ENCODE data around the gene PRSS33.

Gene PRSS33

GRCh38 chr16:2752850-2753732 lies 34.3 kb downstream of the PRSS33 start:
- peak overlapping the region; percentile 72 for H3K4me3 ChIP-seq (ENCODE audit: low read depth, low read length)
- DNase-seq (ENCODE audit: low read depth) = peak; percentile 25
- no peak for TF ChIP-seq CTCF (IDR thresholded peaks at IDR 0.05; ENCODE audit: low read depth, low read length, missing control alignments)

GRCh38 chr16:2752035-2752849 lies 35.1 kb downstream of the PRSS33 start, which contains the start of gene SRRM2:
TSS of gene SRRM2 (plus strand) at chr16:2752638. CDS start at chr16:2756365, 3,727 bp downstream.
- DNase-seq (ENCODE audit: low read depth) = peak; percentile 88

GRCh38 chr16:2751577-2752034 lies 35.8 kb downstream of the PRSS33 start:
- peak; percentile 56 for DNase-seq (ENCODE audit: low read depth)
- peak overlapping the region; percentile 72 for H3K4me3 ChIP-seq (ENCODE audit: low read depth, low read length)
- TF ChIP-seq CTCF (IDR thresholded peaks at IDR 0.05; ENCODE audit: low read depth, low read length, missing control alignments) = no peak

More at GRCh38 chr16:2752035-2752849, 35.1 kb downstream of the PRSS33 start, which contains the start of gene SRRM2:
- no peak for TF ChIP-seq CTCF (IDR thresholded peaks at IDR 0.05; ENCODE audit: low read depth, low read length, missing control alignments)
- H3K4me3 ChIP-seq (ENCODE audit: low read depth, low read length) = peak within 1 kb of the TSS; percentile 72

GRCh38 chr16:2749936-2750335 lies 37.4 kb downstream of the PRSS33 start:
- TF ChIP-seq CTCF (IDR thresholded peaks at IDR 0.05; ENCODE audit: low read depth, low read length, missing control alignments) = no peak
- H3K4me3 ChIP-seq (ENCODE audit: low read depth, low read length) = no peak overlapping the region
- no peak for DNase-seq (ENCODE audit: low read depth)

GRCh38 chr16:2749476-2749875 lies 37.9 kb downstream of the PRSS33 start:
- no peak for TF ChIP-seq CTCF (IDR thresholded peaks at IDR 0.05; ENCODE audit: low read depth, low read length, missing control alignments)
- no peak overlapping the region for H3K4me3 ChIP-seq (ENCODE audit: low read depth, low read length)
- no peak for DNase-seq (ENCODE audit: low read depth)

GRCh38 chr16:2748757-2749455 lies 38.5 kb downstream of the PRSS33 start:
- H3K4me3 ChIP-seq (ENCODE audit: low read depth, low read length) = no peak overlapping the region
- DNase-seq (ENCODE audit: low read depth) = no peak
- TF ChIP-seq CTCF (IDR thresholded peaks at IDR 0.05; ENCODE audit: low read depth, low read length, missing control alignments) = no peak
